Measurements from ENCODE around the gene SLC8A3.

DNA sequence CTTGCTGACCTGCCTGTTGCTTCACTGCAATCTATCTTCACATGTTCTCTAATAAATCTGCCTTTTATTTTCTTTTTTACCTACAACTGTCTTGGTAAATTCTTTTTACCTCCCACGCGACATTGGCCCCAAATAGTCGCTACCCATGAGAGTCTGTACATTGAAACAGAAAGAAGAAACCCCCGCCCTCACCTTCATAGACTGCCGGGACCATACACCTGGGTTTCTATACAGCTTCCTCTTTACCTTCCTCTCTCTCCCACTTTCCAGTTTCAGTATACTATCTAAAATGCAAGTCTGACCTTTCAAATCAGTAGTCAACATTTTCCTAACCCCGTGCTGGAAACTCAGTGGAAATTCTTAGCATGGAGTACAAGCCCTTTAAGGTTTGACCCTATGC lies 4.8 kb downstream of the SLC8A3 start:
- TF ChIP-seq CBX8 (IDR thresholded peaks at IDR 0.05), result no peak
- no peak for TF ChIP-seq CHD4 (IDR thresholded peaks at IDR 0.05; ENCODE audit: borderline replicate concordance)
- TF ChIP-seq, protein P1, sequence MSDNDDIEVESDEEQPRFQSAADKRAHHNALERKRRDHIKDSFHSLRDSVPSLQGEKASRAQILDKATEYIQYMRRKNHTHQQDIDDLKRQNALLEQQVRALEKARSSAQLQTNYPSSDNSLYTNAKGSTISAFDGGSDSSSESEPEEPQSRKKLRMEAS (IDR thresholded peaks at IDR 0.05), result no peak
- no peak for TF ChIP-seq RFX5 (IDR thresholded peaks at IDR 0.05)
